GM19099 (cell line): Measurements from ENCODE around the gene MYO19.

Experiments used
- POLR2A ChIP-seq: IDR thresholded peaks from 3 replicates; pipeline ENCODE4 v1.6.1; 2011; ENCODE audit warnings: low read depth; ENCODE audit not compliant: insufficient read length; ENCODE audit errors: extremely low read depth

The MYO19 gene

GRCh38 chr17:36534840-36535668, at the start of gene MYO19, which contains the start of gene PIGW:
Gene MYO19, minus strand, starts transcription at chr17:36534868. Its CDS starts 2,330 bp downstream, at chr17:36532538.
Gene PIGW, plus strand, starts transcription at chr17:36534987. Its CDS starts 2,115 bp downstream, at chr17:36537102.
- TF ChIP-seq POLR2A = peak; percentile 97

GRCh38 chr17:36583787-36584186, 49.1 kb upstream of the MYO19 start:
- TF ChIP-seq POLR2A = no peak

GRCh38 chr17:36578671-36579070, 44.0 kb upstream of the MYO19 start:
- TF ChIP-seq POLR2A = no peak

- TF ChIP-seq POLR2A = no peak
These were observed 42.1 kb upstream of the MYO19 start for GRCh38 chr17:36576793-36577192.

- TF ChIP-seq POLR2A = no peak
These were observed 40.4 kb upstream of the MYO19 start for GRCh38 chr17:36575028-36575427.

- no peak for TF ChIP-seq POLR2A
These were observed 31.4 kb upstream of the MYO19 start for GRCh38 chr17:36566081-36566480.

- no peak for TF ChIP-seq POLR2A
These were observed 18.8 kb upstream of the MYO19 start for GRCh38 chr17:36553459-36553858.

- TF ChIP-seq POLR2A = no peak
These were observed 16.1 kb upstream of the MYO19 start for GRCh38 chr17:36550491-36551417.

GRCh38 chr17:36547776-36548175, 13.1 kb upstream of the MYO19 start:
- TF ChIP-seq POLR2A = no peak

GRCh38 chr17:36546418-36547093, 11.9 kb upstream of the MYO19 start:
- TF ChIP-seq POLR2A = no peak

- peak; percentile 53 for TF ChIP-seq POLR2A
These were observed 11.1 kb upstream of the MYO19 start for GRCh38 chr17:36545465-36546417.

- TF ChIP-seq POLR2A = peak; percentile 67
These were observed 10.4 kb upstream of the MYO19 start for GRCh38 chr17:36545077-36545464.

GRCh38 chr17:36544307-36545076, 9.8 kb upstream of the MYO19 start, which contains the start of gene GGNBP2:
Gene GGNBP2, plus strand, starts transcription at chr17:36544919. Its CDS starts 806 bp downstream, at chr17:36545725.
- peak; percentile 87 for TF ChIP-seq POLR2A
